DMS153 (cell line): ENCODE results near the gene BRD7.

Experiments
- DNase-seq: peaks from one replicate; lab custom pipeline; 2025; lab: John Stamatoyannopoulos, UW

Gene BRD7

GRCh38 chr16:50320310-50320709 lies 48.5 kb downstream of the BRD7 start:
- no peak for DNase-seq

- no peak for DNase-seq
Observed at GRCh38 chr16:50318796-50319578, 49.8 kb downstream of the BRD7 start.

- no peak for DNase-seq
Observed at GRCh38 chr16:50316848-50317630, 51.7 kb downstream of the BRD7 start.

- DNase-seq = no peak
Observed at GRCh38 chr16:50316102-50316847, 52.5 kb downstream of the BRD7 start.

- DNase-seq = no peak
Observed at GRCh38 chr16:50315346-50315997, 53.3 kb downstream of the BRD7 start.

- DNase-seq = no peak
Observed at GRCh38 chr16:50314665-50315064, 54.1 kb downstream of the BRD7 start.

- no peak for DNase-seq
Observed at GRCh38 chr16:50313596-50314478, 55.0 kb downstream of the BRD7 start.

GRCh38 chr16:50311891-50312501 lies 56.8 kb downstream of the BRD7 start:
- no peak for DNase-seq

- DNase-seq = no peak
Observed at GRCh38 chr16:50311134-50311528, 57.7 kb downstream of the BRD7 start.

- DNase-seq = no peak
Observed at GRCh38 chr16:50310308-50311133, 58.3 kb downstream of the BRD7 start.

- no peak for DNase-seq
Observed at GRCh38 chr16:50309527-50310307, 59.1 kb downstream of the BRD7 start.

GRCh38 chr16:50309156-50309526 lies 59.6 kb downstream of the BRD7 start:
- no peak for DNase-seq

- DNase-seq = no peak
Observed at GRCh38 chr16:50308237-50308965, 60.4 kb downstream of the BRD7 start.

GRCh38 chr16:50306287-50306686 lies 62.5 kb downstream of the BRD7 start:
- DNase-seq = no peak

- no peak for DNase-seq
Observed at GRCh38 chr16:50305441-50306061, 63.2 kb downstream of the BRD7 start.

GRCh38 chr16:50304467-50305440 lies 64.0 kb downstream of the BRD7 start:
- DNase-seq = no peak
